Measurements from ENCODE around the gene EEF1A2.

EEF1A2 gene

GRCh38 chr20:63540417-63541186 is 41.7 kb upstream of the EEF1A2 start:
- TF ChIP-seq POLR2A (IDR thresholded peaks at IDR 0.05; ENCODE audit: low read length) (no peak), GATA1 (IDR thresholded peaks at IDR 0.05; ENCODE audit: low read depth, low read length) (no peak)
- DNase-seq = no peak

- no peak for TF ChIP-seq POLR2A (IDR thresholded peaks at IDR 0.05; ENCODE audit: low read length)
- TF ChIP-seq GATA1 (IDR thresholded peaks at IDR 0.05; ENCODE audit: low read depth, low read length) = no peak
- DNase-seq = no peak
These were observed 40.8 kb upstream of the EEF1A2 start for GRCh38 chr20:63539441-63540370.

- no peak for DNase-seq
- no peak for TF ChIP-seq POLR2A (IDR thresholded peaks at IDR 0.05; ENCODE audit: low read length)
These were observed 40.2 kb upstream of the EEF1A2 start for GRCh38 chr20:63539092-63539430.

GRCh38 chr20:63538204-63539091 is 39.6 kb upstream of the EEF1A2 start:
- no peak for DNase-seq
- no peak for TF ChIP-seq GATA1 (IDR thresholded peaks at IDR 0.05; ENCODE audit: low read depth, low read length)
- no peak for TF ChIP-seq POLR2A (IDR thresholded peaks at IDR 0.05; ENCODE audit: low read length)

DNA sequence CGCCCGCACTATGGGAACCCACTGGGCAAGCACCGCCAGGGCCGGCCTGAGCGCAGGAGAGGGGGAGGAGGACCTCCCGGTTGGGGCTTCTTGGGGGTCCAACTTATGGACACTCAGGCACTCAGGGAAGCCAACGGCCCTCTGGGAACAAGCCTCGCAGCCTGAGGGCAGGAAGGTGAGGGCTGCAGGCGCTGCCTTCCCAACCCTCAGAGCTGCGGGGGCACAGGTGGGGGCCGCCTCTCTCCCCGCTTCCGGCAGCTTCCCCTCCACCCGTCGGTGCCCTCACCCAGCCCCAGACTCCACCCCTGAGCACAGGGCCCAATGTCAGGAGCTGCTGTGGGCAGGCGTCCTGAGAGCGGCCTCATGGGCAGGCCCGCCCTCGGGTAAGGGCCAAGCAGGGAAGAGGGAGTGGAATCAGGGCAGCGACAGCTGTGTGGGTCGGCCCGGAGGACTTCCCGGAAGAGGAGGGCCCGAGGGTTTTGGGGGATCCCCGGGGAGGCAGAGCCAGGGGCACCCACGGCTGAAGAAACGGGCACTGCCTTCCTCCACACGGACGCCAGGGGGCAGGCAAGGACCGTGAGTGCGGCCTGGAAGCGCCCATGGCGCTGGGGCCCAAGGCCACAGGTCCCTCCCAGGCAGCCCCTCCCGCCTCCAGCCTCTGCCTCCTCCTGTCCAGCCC is 38.8 kb upstream of the EEF1A2 start:
- no peak for TF ChIP-seq GATA1 (IDR thresholded peaks at IDR 0.05; ENCODE audit: low read depth, low read length)
- peak; percentile 63 for TF ChIP-seq POLR2A (IDR thresholded peaks at IDR 0.05; ENCODE audit: low read length)
- DNase-seq = peak; percentile 81 to 88

DNA sequence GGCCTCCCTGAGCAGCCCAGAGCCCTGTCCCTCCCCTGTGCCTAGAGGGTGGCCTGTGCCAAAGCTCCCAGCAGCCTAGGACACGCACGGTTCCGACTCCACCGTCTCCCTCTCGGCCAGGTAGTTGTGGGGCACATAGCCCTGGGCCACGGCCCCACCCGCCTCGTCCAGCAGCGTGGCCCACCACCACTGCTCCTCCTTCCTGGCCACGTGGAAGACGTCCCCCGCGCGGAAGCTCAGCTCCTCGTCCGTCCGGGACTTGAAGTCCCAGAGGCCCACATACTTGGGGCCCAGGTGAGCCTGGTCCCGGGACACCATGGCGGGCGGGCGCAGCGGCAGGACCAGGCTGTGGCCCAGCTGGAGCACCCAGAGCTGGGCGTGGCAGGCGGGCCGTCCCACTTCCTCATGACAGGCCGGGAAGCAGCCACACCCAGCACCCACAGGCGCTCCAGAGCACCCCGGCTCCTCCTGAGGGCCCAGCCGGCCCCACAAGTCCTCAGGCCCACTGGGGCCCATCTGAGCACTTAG is 38.2 kb upstream of the EEF1A2 start, which contains the start of gene PTK6:
PTK6 (minus strand) TSS at position 380 of the 528 bp plus-strand sequence; CDS start at position 318, 62 bp downstream.
- no peak for DNase-seq
- TF ChIP-seq GATA1 (IDR thresholded peaks at IDR 0.05; ENCODE audit: low read depth, low read length) = no peak
- TF ChIP-seq POLR2A (IDR thresholded peaks at IDR 0.05; ENCODE audit: low read length) = no peak

GRCh38 chr20:63536241-63536977 is 37.5 kb upstream of the EEF1A2 start:
- TF ChIP-seq POLR2A (IDR thresholded peaks at IDR 0.05; ENCODE audit: low read length) (no peak), GATA1 (IDR thresholded peaks at IDR 0.05; ENCODE audit: low read depth, low read length) (no peak)
- DNase-seq = peak; percentile 27 to 44

DNA sequence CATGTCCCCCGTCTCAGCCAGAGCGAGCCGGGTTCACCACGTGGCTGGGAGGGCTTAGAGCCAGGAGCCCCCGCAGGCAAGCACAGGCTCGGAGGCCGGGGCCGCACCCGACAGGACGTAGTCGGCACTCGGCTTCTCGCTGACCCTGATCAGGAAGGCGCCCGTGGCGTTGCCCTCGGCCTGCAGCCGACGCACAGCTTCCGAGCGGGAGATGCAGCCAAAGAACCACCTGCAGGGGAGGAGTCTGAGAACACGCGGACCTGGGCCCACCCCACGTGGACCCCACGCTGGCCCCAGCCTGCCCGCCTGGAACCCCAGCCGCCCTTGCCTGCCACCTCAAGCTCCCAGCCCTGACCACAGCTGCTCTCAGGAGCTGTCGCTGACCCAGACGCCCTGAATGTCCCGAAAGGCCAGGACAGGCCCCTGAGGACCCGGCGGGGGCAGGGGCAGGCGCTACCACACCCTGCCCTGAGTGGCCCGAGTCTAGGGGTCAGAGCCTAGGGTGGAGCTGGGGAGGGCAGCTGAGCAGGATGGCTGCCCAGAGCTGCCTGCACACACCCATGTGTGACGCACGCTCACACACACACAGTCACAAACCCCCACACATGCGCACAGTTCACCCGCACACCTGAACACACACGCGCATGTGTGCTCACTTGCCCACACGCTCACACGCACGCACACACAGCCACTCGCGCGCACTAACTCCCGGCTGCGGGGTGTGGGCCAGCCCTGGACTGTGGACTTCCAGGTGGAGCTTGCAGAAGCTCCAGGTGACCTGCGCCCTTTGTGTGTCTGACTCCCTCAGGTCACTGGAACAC is 36.2 kb upstream of the EEF1A2 start:
- DNase-seq = peak; percentile 33 to 52
- TF ChIP-seq POLR2A (IDR thresholded peaks at IDR 0.05; ENCODE audit: low read length) = no peak
- TF ChIP-seq GATA1 (IDR thresholded peaks at IDR 0.05; ENCODE audit: low read depth, low read length) = no peak

DNA sequence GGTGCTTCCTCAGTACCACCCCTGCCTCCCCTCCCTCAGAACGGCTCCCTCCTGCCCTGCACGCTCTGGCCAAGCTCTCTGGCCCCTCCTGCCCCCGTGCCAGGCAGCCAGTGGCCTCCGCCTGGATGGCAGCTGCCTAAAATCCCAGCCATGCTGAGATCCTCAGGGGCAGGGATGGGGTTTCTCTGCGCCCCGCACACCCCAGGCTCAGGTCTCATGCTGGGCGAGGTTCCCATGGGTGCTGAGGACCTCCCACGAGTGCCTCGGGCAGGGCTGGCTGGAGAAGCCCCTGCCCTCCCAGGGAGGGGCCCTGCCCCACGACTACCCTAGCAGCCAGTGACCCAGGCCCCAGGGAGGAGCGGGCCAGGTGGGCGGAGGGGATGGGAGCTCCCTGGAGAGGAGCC is 35.5 kb upstream of the EEF1A2 start:
- DNase-seq = no peak
- TF ChIP-seq GATA1 (IDR thresholded peaks at IDR 0.05; ENCODE audit: low read depth, low read length) = no peak
- no peak for TF ChIP-seq POLR2A (IDR thresholded peaks at IDR 0.05; ENCODE audit: low read length)

- DNase-seq = no peak
- TF ChIP-seq POLR2A (IDR thresholded peaks at IDR 0.05; ENCODE audit: low read length) (no peak), GATA1 (IDR thresholded peaks at IDR 0.05; ENCODE audit: low read depth, low read length) (no peak)
These were observed 35.0 kb upstream of the EEF1A2 start for GRCh38 chr20:63533871-63534393.

- TF ChIP-seq GATA1 (IDR thresholded peaks at IDR 0.05; ENCODE audit: low read depth, low read length) = no peak
- no peak for TF ChIP-seq POLR2A (IDR thresholded peaks at IDR 0.05; ENCODE audit: low read length)
- DNase-seq = no peak
These were observed 34.5 kb upstream of the EEF1A2 start for GRCh38 chr20:63533388-63533787.

Measured in erythroblast (primary cell).